ENCODE measurements around the gene TMEM100.

- TF ChIP-seq, protein P1, sequence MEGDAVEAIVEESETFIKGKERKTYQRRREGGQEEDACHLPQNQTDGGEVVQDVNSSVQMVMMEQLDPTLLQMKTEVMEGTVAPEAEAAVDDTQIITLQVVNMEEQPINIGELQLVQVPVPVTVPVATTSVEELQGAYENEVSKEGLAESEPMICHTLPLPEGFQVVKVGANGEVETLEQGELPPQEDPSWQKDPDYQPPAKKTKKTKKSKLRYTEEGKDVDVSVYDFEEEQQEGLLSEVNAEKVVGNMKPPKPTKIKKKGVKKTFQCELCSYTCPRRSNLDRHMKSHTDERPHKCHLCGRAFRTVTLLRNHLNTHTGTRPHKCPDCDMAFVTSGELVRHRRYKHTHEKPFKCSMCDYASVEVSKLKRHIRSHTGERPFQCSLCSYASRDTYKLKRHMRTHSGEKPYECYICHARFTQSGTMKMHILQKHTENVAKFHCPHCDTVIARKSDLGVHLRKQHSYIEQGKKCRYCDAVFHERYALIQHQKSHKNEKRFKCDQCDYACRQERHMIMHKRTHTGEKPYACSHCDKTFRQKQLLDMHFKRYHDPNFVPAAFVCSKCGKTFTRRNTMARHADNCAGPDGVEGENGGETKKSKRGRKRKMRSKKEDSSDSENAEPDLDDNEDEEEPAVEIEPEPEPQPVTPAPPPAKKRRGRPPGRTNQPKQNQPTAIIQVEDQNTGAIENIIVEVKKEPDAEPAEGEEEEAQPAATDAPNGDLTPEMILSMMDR (IDR thresholded peaks at IDR 0.05) = no peak
- TF ChIP-seq POLR2A (IDR thresholded peaks at IDR 0.05) = no peak
Observed at GRCh38 chr17:55760643-55761355, 38.1 kb upstream of the TMEM100 start.

Data from uterus (tissue), 2 donors.